Panc1 (cell line): ENCODE measurements around the gene ZCCHC7.

Source experiments
- CTCF ChIP-seq: fragments of 450-650 bp; IDR thresholded peaks from 2 replicates; pipeline ENCODE4 v1.5.1; 2017; ENCODE audit warnings: mild to moderate bottlenecking
- REST ChIP-seq, 2 experiments: IDR thresholded peaks; 2 replicates each; pipeline ENCODE4 v1.6.1; 2011 to 2012; ENCODE audit warnings: low read depth in 2 of 2, control low read depth in 1 of 2, low read length in 1 of 2, mild to moderate bottlenecking in 1 of 2, moderate library complexity in 1 of 2; ENCODE audit not compliant: insufficient read depth in 1 of 2

- 0 out of 2 replicates have a peak, but pooled peaks have one; percentile 10 for TF ChIP-seq CTCF
- TF ChIP-seq REST (IDR thresholded peaks at IDR 0.05; ENCODE audit: insufficient read depth in 1 of 2, low read depth in 2 of 2, low read length in 1 of 2): no peak
Measured at GRCh38 chr9:37102486-37102885, 17.9 kb upstream of the ZCCHC7 start.
